Mucosa of stomach (tissue), 1 donor: ENCODE results near the gene MND1.

Source experiments
- H3K27me3 ChIP-seq: one replicate; pipeline ENCODE4 v1.7.0; 2013; ENCODE audit warnings: mild to moderate bottlenecking, low read length; ENCODE audit not compliant: control insufficient read depth, insufficient read depth
- H3K36me3 ChIP-seq: one replicate; pipeline ENCODE4 v1.7.0; 2013; ENCODE audit warnings: low read length; ENCODE audit not compliant: control insufficient read depth, insufficient read depth
- H3K4me1 ChIP-seq: one replicate; pipeline ENCODE4 v1.7.0; 2013; ENCODE audit warnings: mild to moderate bottlenecking, low read length; ENCODE audit not compliant: control insufficient read depth, insufficient read depth
- H3K4me3 ChIP-seq: one replicate; pipeline ENCODE4 v1.7.0; 2013; ENCODE audit warnings: low read length
- H3K9ac ChIP-seq: one replicate; pipeline ENCODE4 v1.7.0; 2013; ENCODE audit warnings: mild to moderate bottlenecking, low read length, moderate library complexity
- H3K9me3 ChIP-seq: one replicate; pipeline ENCODE4 v1.7.0; 2013; ENCODE audit warnings: mild to moderate bottlenecking, low read length, moderate library complexity; ENCODE audit not compliant: control insufficient read depth
- donor health status: Pancreatic carcinoma.

The MND1 gene, protein sequence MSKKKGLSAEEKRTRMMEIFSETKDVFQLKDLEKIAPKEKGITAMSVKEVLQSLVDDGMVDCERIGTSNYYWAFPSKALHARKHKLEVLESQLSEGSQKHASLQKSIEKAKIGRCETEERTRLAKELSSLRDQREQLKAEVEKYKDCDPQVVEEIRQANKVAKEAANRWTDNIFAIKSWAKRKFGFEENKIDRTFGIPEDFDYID

DNA sequence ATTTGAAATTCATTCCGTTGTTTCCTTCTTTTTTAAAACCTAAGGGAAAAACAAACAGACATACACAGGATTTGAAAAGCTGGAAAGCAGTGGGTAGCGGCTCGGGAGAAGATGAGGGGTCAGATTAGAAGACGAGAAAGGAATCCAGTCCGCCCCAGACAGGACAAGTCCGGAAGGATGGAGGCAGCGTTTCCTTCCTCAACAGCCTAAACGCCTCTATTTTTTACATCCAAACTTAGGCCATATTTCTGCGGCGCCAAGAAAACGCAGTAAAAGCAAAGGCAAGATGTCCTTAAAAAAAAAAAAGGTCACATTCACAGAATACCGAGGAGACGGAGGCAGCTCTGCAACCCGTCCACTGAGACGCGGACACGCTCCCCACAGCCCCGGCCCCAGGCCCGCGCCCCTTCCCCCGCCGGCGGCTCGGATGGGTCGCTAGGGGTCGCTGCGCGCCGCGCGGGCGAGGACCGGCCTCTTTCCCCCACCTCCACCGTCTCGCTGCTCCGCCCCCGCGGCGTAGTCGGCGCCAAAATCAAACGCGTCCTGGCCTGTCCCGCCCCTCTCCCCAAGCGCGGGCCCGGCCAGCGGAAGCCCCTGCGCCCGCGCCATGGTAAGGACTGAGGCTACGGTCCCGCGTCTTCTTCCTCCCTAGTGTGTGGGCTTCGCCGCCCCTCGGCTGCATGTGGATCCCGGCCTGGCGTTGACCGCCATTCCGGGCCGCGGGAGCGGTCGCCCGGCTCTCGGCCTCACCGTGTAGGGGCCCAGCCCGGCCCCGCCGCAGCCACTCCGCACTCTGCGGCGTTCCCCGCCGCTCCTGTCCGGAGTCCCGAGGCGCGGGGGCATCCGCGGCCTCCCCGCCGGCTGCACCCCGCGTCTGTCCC is at the start of gene MND1:
Gene MND1, plus strand, starts transcription at position 558 of the 881 bp plus-strand sequence. Its CDS starts 50 bp downstream, at position 608.
- H3K4me3 ChIP-seq, result peak within 1 kb of the TSS; percentile 64
- H3K27me3 ChIP-seq, result no peaks in the 10 kb centered on the region
- peak within 1 kb of the TSS; percentile 59 for H3K9ac ChIP-seq
- H3K36me3 ChIP-seq, result no peaks in the 10 kb centered on the region
- no peaks in the 10 kb centered on the region for H3K9me3 ChIP-seq
- peaks cover 24% of the 10 kb centered on the region for H3K4me1 ChIP-seq

DNA sequence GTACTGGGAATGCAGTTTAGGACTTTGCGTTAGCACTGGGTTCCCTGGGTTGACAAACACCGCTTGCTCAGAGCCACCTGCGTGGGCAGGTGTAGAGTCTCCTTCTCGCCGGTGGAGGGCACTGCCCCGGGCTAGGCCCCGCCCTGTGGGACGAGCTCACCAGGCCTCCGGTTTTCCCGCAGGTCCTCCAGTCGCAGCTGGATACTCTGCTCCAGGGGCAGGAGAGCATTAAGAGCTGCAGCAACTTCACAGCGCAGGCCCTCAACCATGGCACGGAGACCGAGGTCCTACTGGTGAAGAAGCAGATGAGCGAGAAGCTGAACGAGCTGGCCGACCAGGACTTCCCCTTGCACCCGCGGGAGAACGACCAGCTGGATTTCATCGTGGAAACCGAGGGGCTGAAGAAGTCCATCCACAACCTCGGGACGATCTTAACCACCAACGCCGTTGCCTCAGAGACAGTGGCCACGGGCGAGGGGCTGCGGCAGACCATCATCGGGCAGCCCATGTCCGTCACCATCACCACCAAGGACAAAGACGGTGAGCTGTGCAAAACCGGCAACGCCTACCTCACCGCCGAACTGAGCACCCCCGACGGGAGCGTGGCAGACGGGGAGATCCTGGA is 49.2 kb upstream of the MND1 start:
- H3K4me1 ChIP-seq, result peaks cover 10% of the 10 kb centered on the region
- H3K9ac ChIP-seq, result no peak overlapping the region
- peaks cover 8% of the 10 kb centered on the region for H3K36me3 ChIP-seq
- H3K4me3 ChIP-seq, result no peak overlapping the region
- H3K27me3 ChIP-seq, result no peaks in the 10 kb centered on the region
- H3K9me3 ChIP-seq, result no peaks in the 10 kb centered on the region

GRCh38 chr4:153296040-153296823 is 48.3 kb upstream of the MND1 start:
- peaks cover 8% of the 10 kb centered on the region for H3K36me3 ChIP-seq
- H3K4me1 ChIP-seq, result peaks cover 10% of the 10 kb centered on the region
- no peaks in the 10 kb centered on the region for H3K27me3 ChIP-seq
- H3K9me3 ChIP-seq, result no peaks in the 10 kb centered on the region
- no peak overlapping the region for H3K9ac ChIP-seq
- no peak overlapping the region for H3K4me3 ChIP-seq

DNA sequence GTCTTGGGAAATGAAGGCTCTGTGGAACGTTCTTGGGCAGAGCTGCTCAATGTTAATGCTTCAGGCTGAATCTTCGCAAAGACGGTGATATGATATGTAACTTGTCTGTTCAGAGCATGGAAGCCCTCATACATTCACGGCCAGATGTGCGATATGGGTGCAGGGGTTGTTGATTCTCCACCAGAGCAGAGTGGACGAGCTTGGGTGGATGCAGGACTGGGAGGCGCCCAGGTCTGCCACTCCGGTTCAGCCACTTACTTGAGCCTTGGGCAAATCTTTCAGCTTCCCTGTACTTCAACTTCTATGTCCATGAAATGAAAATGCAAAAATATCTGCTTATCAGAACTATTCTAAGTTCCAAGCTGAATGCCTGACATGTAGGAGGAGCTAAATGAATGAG is 47.4 kb upstream of the MND1 start:
- peaks cover 10% of the 10 kb centered on the region for H3K4me1 ChIP-seq
- peaks cover 8% of the 10 kb centered on the region for H3K36me3 ChIP-seq
- no peak overlapping the region for H3K4me3 ChIP-seq
- H3K9ac ChIP-seq, result no peak overlapping the region
- H3K9me3 ChIP-seq, result no peaks in the 10 kb centered on the region
- H3K27me3 ChIP-seq, result no peaks in the 10 kb centered on the region

DNA sequence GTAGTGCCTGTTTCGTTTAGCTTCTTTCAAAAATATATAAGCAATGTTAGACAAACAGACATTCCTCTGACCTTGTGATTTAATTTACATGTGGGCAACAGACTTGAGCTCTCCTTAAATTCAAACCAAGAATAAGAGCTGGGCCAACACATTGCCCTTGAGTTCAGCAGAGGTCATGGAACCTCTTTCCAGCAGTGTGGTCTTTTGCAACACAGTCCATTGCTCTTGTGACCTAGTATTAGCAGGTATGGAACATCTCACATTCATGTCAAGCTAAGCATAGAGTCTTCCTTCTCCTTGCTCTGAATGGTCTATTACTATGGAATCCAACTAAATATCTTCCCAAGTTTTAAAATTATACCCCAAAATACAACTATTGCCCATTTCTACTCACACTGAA is 33.7 kb upstream of the MND1 start:
- Histone ChIP-seq H3K27me3 (no peaks in the 10 kb centered on the region), H3K9me3 (no peaks in the 10 kb centered on the region), H3K36me3 (no peaks in the 10 kb centered on the region), H3K9ac (no peak overlapping the region), H3K4me1 (no peaks in the 10 kb centered on the region), H3K4me3 (no peak overlapping the region)

- H3K27me3 ChIP-seq, result no peaks in the 10 kb centered on the region
- H3K36me3 ChIP-seq, result no peaks in the 10 kb centered on the region
- no peak overlapping the region for H3K4me3 ChIP-seq
- H3K9ac ChIP-seq, result no peak overlapping the region
- H3K9me3 ChIP-seq, result no peaks in the 10 kb centered on the region
- H3K4me1 ChIP-seq, result no peaks in the 10 kb centered on the region
These were observed 29.6 kb upstream of the MND1 start for GRCh38 chr4:153314915-153315314.

DNA sequence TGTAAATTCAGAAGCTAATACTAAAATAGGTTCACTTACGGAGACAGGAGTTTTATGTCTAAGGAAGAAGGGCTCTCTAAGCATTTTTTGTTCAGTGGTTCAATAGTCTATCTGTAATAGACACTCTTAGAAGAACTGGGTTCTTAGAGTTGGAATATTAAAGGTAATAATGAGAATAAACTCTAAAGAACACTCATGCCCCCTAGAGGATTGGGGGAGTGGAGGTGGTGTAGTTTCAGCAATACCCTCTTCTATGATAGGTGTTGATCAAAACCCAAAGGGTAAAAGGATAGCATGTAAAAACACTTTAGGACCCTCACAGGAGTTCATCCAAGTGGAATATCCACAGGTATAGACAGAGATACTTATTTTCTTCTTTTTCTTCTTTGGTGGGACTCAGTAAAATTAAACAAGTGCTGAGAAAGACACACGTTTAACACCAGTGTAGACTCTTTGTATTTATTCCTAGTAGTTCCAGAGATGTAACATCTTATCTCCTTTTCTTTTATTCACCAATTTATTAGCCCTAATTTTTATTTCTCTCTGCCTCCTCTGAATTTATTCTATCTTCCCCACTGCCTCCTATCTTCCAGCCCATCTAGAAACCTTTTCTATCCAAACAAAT is 25.7 kb upstream of the MND1 start:
- H3K27me3 ChIP-seq, result no peaks in the 10 kb centered on the region
- no peak overlapping the region for H3K9ac ChIP-seq
- no peak overlapping the region for H3K4me3 ChIP-seq
- H3K4me1 ChIP-seq, result no peaks in the 10 kb centered on the region
- H3K36me3 ChIP-seq, result no peaks in the 10 kb centered on the region
- H3K9me3 ChIP-seq, result no peaks in the 10 kb centered on the region

GRCh38 chr4:153322791-153323190 is 21.7 kb upstream of the MND1 start:
- H3K9me3 ChIP-seq, result no peaks in the 10 kb centered on the region
- H3K27me3 ChIP-seq, result no peaks in the 10 kb centered on the region
- peaks cover 24% of the 10 kb centered on the region for H3K4me1 ChIP-seq
- no peak overlapping the region for H3K9ac ChIP-seq
- H3K36me3 ChIP-seq, result no peaks in the 10 kb centered on the region
- H3K4me3 ChIP-seq, result no peak overlapping the region

GRCh38 chr4:153324046-153324445 is 20.4 kb upstream of the MND1 start:
- no peaks in the 10 kb centered on the region for H3K27me3 ChIP-seq
- no peaks in the 10 kb centered on the region for H3K36me3 ChIP-seq
- H3K9ac ChIP-seq, result no peak overlapping the region
- peaks cover 24% of the 10 kb centered on the region for H3K4me1 ChIP-seq
- H3K9me3 ChIP-seq, result no peaks in the 10 kb centered on the region
- no peak overlapping the region for H3K4me3 ChIP-seq

GRCh38 chr4:153325558-153325957 is 18.9 kb upstream of the MND1 start:
- no peak overlapping the region for H3K4me3 ChIP-seq
- H3K27me3 ChIP-seq, result no peaks in the 10 kb centered on the region
- H3K9ac ChIP-seq, result no peak overlapping the region
- peaks cover 24% of the 10 kb centered on the region for H3K4me1 ChIP-seq
- no peaks in the 10 kb centered on the region for H3K36me3 ChIP-seq
- H3K9me3 ChIP-seq, result no peaks in the 10 kb centered on the region

- Histone ChIP-seq H3K27me3 (no peaks in the 10 kb centered on the region), H3K9ac (no peak overlapping the region), H3K4me3 (no peak overlapping the region), H3K4me1 (peaks cover 24% of the 10 kb centered on the region), H3K9me3 (no peaks in the 10 kb centered on the region), H3K36me3 (no peaks in the 10 kb centered on the region)
These were observed 18.0 kb upstream of the MND1 start for GRCh38 chr4:153326513-153326912.
